SKM-1 (cell line): Measurements from ENCODE around the gene ABCC1.

ENCODE experiments used
- DNase-seq: peaks from one replicate; lab custom pipeline; 2025; ENCODE audit not compliant: unreplicated experiment; lab: John Stamatoyannopoulos, UW

The ABCC1 gene

DNA sequence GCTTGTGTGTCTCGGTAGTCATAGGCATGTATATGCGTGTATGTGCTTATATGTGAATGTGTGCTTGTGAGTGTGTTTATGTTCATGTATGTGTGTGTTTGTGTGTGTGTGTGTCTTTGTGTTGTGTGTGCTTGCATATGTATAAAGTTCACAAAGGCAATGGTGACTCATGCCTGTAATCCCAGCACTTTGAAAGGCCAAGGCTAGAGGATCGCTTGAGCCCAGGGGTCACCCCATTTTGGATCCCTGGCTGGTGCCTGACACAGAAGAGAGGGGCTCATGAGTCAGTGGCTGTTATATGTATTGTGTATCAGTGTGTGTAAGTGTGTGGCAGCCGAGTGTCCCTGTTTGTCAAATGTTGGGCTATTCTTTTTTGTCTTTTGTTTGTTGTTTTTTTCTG is 69.3 kb downstream of the ABCC1 start:
- DNase-seq = no peak

DNA sequence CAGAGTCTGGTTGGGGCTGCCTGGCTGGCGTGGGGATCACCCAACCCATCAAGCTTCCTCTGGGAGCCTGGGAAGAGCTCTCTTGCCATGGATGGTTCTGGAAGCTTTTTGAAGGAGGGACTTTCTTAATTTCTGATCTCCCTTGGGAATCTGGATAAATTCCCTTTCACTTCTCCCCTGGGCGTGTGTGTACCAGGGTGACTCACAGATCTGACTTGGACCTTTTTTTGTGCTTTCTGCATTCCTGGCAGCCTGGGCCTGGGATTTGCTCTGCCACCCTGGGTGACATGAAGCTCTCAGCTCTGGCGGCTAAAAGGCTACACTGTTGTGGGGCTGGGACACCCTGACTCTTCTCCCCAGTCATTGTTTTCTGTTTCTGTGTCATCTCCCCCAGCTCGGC is 70.1 kb downstream of the ABCC1 start:
- no peak for DNase-seq

DNA sequence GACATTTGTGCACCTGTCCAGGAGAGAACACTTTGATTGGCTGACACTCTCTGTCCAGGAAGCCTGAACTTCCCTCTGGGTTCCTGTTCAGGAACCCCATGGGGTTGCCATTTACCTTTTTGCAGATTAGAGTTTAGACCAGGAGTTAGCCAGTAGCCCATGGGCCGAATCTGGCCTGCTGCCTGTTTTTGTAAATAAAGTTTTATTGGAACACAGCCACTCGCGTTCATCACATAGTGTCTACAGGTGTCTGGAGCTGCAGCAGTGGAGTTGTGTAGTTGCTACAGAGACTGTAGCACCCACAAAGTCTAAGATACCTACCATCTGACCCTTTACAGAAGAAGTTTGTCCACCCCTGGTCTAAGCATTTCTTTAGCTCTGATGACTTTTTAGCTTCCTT is 70.9 kb downstream of the ABCC1 start:
- no peak for DNase-seq

DNA sequence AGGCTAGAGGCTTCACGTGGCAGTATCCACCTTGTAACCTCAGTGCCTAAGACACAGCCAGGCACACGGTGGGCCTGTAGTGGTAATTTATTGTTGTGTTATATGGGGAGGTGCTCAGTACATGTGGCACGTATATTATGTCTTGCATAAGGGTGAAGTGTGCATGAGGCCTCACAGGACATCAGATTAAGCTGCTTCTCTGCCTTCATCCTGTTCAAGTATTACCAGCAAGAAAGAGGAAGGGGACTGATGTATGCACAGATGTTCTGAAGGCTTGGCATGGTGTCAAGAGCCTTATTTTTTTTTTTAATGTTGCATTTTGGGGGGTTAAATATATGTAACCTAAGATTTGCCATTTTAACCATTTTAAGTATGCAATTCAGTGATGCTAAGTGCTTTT is 71.6 kb downstream of the ABCC1 start:
- DNase-seq = no peak

- DNase-seq = no peak
These were observed 72.2 kb downstream of the ABCC1 start for GRCh38 chr16:16021646-16021987.

- no peak for DNase-seq
These were observed 72.7 kb downstream of the ABCC1 start for GRCh38 chr16:16021988-16022682.

DNA sequence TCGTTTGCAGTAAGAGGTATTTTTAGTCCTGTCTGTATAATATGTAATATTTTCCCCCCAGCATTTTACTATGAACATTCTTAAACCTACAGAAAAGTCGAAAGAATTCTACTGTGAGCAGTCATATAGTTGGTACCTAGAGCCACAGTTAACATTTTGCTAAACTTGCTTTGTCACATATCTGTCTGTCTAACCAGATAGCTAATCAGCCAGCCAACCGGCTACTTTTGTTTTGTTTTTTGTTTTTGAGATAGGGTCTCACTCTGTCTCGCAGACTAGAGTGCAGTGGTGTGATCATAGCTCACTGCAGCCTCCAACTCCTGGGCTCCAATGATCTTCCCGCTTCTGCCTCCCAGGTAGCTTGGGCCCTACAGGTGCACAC is 73.3 kb downstream of the ABCC1 start:
- no peak for DNase-seq

DNA sequence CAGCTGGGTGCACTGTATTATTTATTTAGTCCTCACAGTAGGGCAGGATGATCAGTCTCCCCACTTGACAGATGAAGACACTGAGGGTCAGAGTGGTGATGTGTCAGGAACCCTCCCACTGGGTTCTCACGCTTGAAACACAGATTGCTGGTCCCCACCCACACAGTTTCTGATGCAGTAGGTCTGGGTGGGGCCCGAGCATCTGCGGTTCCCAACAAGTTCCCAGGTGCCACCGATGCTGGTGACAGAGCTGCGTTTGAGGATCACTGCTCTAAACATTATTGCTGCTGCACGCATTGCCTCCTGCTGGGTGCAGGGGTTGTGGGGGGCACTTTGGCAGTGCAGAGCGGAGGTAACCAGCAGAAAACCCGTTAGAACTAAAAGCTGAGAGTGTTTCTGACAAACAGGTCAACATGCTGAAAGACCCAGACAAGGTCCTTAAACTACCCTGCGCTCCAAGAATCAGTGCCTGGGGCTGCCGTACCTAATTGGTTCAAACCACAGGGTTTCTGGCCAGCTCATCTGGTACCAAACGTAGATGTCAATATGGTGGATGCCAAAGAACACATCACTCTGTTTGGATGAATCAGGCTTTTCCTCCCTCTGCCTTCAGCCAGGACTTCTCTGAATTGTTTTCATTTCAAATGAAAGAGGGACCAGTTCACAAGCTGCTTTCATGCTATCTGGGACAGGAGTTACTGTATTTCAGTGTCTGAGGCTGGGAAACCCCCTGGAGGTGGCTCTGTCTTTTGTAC is 76.0 kb downstream of the ABCC1 start:
- DNase-seq = no peak

GRCh38 chr16:16027728-16028310 is 78.4 kb downstream of the ABCC1 start:
- DNase-seq = no peak

DNA sequence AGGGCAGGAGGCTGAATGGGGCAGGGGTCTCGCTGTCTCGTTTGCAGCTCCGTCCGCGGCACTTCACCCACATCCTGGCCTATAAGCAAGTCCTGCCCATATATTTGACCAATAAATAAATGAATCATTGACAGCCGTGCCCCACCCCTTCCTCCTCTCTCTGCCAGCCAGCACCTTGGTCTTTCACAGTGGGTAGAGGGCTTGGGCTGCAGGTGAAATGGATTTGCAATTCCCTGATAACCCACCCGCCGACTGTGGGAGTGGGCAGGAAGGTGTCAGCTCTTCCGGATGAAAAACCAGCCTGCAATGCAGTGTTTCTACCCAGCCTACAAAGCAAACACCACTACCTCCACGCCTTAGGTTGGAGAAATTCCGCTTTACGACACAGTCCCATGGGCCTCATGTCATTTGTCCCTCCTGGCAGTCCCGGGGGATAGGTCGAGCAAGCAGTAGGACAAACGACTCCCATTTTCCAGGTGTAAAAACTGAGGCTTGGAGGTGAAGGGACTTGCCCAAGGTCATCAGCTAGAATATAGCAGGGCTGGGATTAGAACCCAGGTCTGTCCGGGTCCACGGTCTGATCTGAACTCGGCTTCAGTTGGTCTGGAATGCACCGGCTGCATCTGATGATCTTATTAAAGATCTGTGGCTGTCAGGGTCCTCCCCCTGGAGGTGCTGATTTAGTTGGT is 79.0 kb downstream of the ABCC1 start:
- no peak for DNase-seq

DNA sequence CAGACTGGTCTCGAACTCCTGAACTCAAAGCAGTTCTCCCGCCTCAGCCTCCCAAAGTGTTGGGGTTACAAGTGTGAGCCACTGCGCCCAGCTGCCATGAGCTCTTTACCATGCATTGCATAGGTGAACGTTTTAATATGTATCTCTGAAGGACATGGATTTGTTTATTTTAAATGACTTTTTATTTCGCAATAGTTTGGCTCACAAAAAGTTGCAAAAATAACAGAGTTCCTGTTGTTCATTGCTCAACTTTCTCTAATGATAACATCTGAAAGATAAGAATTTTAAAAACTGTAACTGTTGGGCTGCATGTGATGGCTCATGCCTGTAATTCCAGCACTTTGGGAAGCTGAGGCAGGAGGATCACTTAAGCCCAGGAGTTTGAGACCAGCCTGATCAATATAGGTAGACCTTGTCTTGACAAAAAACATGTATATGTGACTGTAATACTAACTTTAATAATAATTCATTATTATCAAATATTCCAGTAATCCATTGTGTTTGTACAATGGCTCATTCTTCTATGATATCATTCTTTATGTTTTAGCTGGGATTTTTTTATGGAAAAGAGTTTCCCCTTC is 80.1 kb downstream of the ABCC1 start:
- DNase-seq = no peak

GRCh38 chr16:16030449-16030848 is 81.0 kb downstream of the ABCC1 start:
- DNase-seq = no peak

- no peak for DNase-seq
These were observed 82.0 kb downstream of the ABCC1 start for GRCh38 chr16:16031401-16031800.

DNA sequence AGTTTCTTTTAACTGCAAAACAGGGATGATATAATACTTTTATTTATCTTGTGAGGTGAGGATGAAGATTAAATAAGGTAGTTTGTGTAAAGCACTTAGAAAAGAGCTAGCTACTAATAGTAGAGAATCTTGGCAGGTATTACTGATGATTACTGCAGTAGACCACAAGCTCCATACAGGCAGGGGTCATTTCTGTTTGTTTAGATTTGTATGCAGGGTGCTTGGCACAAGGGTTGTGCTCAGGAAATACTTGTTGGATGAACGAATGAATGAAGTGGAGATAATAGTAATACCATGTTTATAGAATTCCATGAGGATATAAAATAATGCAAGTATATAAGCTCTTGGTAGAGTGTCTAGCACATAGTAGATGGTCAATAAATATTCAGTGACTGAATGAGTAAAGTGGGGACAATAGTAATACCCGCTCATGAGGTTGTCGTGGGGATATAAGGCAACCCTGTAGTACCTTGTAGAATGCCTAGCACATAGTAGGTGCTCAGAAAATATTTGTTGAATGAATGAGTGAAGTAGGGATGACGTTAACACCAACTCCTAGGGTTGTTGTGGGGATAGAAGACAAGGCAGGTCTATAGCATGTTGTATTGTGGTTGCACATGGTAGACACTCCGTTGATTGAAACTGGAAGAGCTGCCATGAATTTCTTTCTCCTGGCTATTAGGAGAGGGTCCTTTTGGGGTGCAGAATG is 83.0 kb downstream of the ABCC1 start:
- no peak for DNase-seq

- no peak for DNase-seq
These were observed 83.8 kb downstream of the ABCC1 start for GRCh38 chr16:16033208-16033717.

DNA sequence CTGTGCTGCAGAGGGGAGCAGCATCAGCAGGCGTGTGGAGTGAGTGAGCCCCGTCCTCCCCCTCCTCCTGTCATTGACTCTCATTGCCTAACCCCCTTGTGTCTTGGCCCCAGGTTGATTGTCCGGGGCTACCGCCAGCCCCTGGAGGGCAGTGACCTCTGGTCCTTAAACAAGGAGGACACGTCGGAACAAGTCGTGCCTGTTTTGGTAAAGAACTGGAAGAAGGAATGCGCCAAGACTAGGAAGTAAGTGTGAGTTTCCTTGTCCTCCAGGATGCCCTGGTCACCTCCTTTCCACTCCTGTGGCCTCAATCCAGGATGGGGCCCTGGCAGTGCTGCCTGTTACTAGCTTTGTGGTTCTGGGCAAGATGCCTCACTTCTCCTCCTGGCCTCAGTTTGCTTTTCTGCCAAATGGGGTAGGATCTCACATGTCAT is 87.0 kb downstream of the ABCC1 start:
- DNase-seq = no peak

DNA sequence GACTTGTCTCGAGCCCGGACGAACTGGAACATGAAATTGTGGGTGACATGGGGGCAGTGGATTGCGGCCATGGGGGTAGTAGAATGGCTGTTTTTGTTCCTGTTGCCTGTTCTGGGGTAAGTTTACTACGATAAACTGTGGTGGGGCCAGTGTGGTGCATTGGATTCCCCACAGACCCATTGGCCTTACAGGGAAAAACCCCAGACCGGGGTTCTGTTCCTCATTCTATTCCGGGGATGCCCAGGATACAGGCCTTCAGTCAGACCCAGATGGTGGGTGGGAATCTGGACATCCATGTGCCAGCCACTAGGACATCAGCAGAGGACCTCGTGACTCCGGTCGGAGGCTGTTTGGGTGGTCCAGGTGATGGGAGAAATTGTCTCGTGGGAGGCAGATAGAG is 88.1 kb downstream of the ABCC1 start:
- DNase-seq = no peak

DNA sequence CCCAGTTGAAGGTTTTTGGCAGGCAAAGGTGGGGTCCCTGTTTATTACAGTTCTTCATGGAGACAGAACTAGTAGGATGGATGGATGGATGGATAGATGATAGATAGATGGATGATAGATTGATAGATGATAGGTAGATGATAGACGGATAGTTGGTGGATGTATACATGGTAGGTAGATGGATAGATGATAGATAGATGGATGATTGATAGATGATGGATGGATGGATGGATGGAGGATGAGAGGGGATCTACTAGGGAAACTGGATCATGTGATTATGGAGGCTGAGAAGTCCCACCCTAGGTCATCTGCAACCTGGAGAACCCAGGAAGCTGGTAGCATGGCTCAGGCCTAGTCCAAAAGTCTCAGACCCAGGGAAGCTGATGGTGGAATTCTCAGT is 88.6 kb downstream of the ABCC1 start:
- DNase-seq = no peak

DNA sequence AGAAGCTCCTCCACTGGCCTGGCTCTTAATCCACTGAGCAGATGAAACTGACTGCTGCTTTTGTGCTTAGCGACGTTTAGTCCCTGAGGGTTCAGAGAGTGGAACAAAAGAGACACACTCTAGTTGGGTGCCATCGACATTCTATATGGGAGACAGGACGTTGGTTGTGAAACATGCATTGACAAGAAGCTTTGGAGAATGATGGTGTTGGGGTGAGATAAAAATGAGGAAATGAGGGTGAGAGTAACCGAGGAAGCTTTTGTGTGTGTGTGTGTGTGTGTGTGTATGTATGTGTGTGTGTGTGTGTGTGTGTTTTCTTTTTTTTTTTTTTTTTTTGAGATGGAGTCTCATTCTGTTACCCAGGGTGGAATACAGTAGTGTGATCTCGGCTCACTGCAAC is 89.5 kb downstream of the ABCC1 start:
- DNase-seq = peak; percentile 55

DNA sequence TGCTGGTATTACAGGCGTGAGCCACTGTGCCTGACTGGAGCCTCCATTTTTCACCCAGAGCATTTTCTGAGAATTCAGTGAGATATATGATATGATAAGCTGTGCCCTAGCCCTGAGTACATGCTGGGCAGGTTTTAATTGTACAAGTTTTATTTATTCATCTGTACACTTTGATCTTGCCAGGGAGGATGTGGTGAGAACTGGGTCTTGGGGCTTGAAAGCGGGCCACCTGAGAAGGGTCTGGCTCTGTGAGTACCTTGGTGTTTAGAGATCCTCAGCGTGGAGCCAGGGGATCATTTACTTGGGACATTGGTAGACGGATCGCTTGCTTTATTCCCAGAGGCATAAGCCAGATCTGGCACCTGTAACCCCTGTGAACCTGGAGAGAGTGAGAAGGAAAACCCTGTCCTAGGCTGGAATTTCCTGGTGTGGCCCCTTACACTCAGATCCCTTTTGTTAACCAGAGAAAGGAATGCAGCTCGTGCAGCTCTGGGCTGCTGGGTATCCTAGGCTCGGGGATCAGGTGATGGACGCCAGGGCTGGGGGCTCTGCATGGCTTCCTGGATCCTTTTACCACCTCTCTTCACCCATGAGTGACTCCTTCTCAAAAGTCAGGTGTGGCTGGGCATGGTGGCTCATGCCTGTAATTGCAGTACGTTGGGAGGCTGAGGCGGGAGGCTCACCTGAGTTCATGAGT is 91.9 kb downstream of the ABCC1 start:
- no peak for DNase-seq
